Measurements from ENCODE around the gene ZNF207. TPM values are rescaled to one million over a fixed set of nuclear protein-coding genes. Genes with fewer than 3 reads are reported as not detected.

ZNF207 gene
- total and polyA plus RNA-seq, 9 of the 15 experiments (the other 6 are each of a cell fraction or from before 2014, with no cell fraction given), result 123 to 370 (median 250) TPM

DNA sequence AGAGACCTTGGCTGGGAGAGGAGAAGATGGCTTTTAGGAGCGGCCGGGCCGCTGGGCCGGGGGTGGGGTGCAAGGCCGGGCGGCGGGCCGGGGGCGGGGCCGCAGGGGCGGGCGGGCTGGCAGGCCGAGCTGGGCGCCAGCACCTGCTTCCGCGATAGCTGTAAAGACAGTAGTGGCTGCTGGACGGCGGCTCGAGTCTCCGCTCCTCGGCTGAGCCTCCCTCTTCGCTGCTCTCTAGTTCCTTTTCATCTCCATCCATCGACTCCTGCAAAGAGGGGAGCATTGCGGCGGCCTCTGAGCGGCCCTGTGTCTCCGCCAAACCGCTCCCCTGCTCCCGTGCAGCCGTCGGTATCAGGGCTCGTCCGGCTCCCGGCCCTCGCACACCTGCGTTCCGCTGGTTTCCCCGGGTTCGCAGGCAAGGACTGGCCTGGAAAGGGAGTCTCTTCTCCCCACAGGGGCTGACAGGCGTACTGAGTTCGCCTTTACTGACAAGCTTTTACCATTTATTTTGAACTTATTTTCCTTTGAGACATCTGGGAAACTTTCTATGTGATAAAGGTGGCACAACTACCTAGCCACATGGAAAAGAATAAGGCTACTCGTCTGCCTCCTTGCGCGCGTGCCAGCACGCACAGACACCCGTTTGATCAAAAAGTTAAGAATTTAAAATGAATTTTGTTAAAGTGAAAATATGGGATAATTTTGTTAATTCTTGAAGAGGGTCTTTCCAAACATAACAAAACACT, 7.9 kb upstream of the ZNF207 start, which contains the start of gene C17orf75 (continued):
- TF ChIP-seq, protein P1, sequence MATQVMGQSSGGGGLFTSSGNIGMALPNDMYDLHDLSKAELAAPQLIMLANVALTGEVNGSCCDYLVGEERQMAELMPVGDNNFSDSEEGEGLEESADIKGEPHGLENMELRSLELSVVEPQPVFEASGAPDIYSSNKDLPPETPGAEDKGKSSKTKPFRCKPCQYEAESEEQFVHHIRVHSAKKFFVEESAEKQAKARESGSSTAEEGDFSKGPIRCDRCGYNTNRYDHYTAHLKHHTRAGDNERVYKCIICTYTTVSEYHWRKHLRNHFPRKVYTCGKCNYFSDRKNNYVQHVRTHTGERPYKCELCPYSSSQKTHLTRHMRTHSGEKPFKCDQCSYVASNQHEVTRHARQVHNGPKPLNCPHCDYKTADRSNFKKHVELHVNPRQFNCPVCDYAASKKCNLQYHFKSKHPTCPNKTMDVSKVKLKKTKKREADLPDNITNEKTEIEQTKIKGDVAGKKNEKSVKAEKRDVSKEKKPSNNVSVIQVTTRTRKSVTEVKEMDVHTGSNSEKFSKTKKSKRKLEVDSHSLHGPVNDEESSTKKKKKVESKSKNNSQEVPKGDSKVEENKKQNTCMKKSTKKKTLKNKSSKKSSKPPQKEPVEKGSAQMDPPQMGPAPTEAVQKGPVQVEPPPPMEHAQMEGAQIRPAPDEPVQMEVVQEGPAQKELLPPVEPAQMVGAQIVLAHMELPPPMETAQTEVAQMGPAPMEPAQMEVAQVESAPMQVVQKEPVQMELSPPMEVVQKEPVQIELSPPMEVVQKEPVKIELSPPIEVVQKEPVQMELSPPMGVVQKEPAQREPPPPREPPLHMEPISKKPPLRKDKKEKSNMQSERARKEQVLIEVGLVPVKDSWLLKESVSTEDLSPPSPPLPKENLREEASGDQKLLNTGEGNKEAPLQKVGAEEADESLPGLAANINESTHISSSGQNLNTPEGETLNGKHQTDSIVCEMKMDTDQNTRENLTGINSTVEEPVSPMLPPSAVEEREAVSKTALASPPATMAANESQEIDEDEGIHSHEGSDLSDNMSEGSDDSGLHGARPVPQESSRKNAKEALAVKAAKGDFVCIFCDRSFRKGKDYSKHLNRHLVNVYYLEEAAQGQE (IDR thresholded peaks at IDR 0.05; ENCODE audit: borderline replicate concordance), result 0 out of 2 replicates have a peak, but pooled peaks have one; percentile 12
- TF ChIP-seq, protein P1 (CRISPR knock-in tag; IDR thresholded peaks at IDR 0.05; ENCODE audit: low read depth), result no peak
- TF ChIP-seq, protein P2, sequence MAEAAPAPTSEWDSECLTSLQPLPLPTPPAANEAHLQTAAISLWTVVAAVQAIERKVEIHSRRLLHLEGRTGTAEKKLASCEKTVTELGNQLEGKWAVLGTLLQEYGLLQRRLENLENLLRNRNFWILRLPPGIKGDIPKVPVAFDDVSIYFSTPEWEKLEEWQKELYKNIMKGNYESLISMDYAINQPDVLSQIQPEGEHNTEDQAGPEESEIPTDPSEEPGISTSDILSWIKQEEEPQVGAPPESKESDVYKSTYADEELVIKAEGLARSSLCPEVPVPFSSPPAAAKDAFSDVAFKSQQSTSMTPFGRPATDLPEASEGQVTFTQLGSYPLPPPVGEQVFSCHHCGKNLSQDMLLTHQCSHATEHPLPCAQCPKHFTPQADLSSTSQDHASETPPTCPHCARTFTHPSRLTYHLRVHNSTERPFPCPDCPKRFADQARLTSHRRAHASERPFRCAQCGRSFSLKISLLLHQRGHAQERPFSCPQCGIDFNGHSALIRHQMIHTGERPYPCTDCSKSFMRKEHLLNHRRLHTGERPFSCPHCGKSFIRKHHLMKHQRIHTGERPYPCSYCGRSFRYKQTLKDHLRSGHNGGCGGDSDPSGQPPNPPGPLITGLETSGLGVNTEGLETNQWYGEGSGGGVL (CRISPR knock-in tag; IDR thresholded peaks at IDR 0.05), result no peak
- TF ChIP-seq, protein P3, sequence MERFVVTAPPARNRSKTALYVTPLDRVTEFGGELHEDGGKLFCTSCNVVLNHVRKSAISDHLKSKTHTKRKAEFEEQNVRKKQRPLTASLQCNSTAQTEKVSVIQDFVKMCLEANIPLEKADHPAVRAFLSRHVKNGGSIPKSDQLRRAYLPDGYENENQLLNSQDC (CRISPR knock-in tag; IDR thresholded peaks at IDR 0.05), result peak; percentile 72; the same call in 1 of the 2 replicates
- TF ChIP-seq GTF2A2 (tag; IDR thresholded peaks at IDR 0.05) (peak; percentile 89), ZNF23 (CRISPR knock-in tag; IDR thresholded peaks at IDR 0.05) (no peak), ZNF274 (IDR thresholded peaks at IDR 0.05; ENCODE audit: borderline replicate concordance, low read depth, low read length) (no peak), ZNF431 (CRISPR knock-in tag; IDR thresholded peaks at IDR 0.05) (no peak), FOXK1 (CRISPR knock-in tag; IDR thresholded peaks at IDR 0.05; ENCODE audit: borderline replicate concordance) (no peak), ZNF436 (CRISPR knock-in tag; IDR thresholded peaks at IDR 0.05) (no peak), KLF13 (tag; IDR thresholded peaks at IDR 0.05; ENCODE audit: borderline replicate concordance, low read depth) (peak; percentile 91), CEBPG (CRISPR knock-in tag; IDR thresholded peaks at IDR 0.05) (no peak), CEBPG (tag; conservative IDR thresholded peaks at IDR 0.05 in 1 of 2, IDR thresholded peaks at IDR 0.05 in 1 of 2) (no peak)
- TF ChIP-seq, protein P4, sequence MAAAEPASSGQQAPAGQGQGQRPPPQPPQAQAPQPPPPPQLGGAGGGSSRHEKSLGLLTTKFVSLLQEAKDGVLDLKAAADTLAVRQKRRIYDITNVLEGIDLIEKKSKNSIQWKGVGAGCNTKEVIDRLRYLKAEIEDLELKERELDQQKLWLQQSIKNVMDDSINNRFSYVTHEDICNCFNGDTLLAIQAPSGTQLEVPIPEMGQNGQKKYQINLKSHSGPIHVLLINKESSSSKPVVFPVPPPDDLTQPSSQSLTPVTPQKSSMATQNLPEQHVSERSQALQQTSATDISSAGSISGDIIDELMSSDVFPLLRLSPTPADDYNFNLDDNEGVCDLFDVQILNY (CRISPR knock-in tag; IDR thresholded peaks at IDR 0.05), result no peak
- TF ChIP-seq, protein P5, sequence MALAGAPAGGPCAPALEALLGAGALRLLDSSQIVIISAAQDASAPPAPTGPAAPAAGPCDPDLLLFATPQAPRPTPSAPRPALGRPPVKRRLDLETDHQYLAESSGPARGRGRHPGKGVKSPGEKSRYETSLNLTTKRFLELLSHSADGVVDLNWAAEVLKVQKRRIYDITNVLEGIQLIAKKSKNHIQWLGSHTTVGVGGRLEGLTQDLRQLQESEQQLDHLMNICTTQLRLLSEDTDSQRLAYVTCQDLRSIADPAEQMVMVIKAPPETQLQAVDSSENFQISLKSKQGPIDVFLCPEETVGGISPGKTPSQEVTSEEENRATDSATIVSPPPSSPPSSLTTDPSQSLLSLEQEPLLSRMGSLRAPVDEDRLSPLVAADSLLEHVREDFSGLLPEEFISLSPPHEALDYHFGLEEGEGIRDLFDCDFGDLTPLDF (CRISPR knock-in tag; IDR thresholded peaks at IDR 0.05), result peak; percentile 68; the same call in 1 of the 2 replicates
